Gastrocnemius medialis (tissue), 4 donors: ENCODE measurements around the gene PDE6H. TPM values are rescaled to one million over a fixed set of nuclear protein-coding genes. Genes with fewer than 3 reads are reported as not detected.
A peak's percentile ranks its signal among the peaks of the same experiment; 100 is the strongest.

ENCODE experiments used
- ATAC-seq, 2 donors: fragments of 150-250 bp; one replicate each; pipeline ENCODE4 v1.9.1; 2016
- DNase-seq, 2 donors: peaks; one replicate each; pipeline ENCODE4 v3.0.0-alpha.2; 2019
- H3K27ac ChIP-seq, 4 donors: fragments of 200-600 bp; sonication (generic); 1 replicate in 1 of 4; 2 replicates in 3 of 4; pipeline ENCODE4 v1.5.1; 2016 to 2018; ENCODE audit warnings: mild to moderate bottlenecking in 2 of 4, moderate library complexity in 1 of 4
- H3K27me3 ChIP-seq, 3 donors: fragments of 200-600 bp; sonication (generic) in 2 of 3; 1 replicate in 1 of 3; 2 replicates in 2 of 3; pipeline versions ENCODE4 v1.5.1 to v1.6.0; 2016 to 2019; ENCODE audit warnings: mild to moderate bottlenecking in 1 of 3, moderate library complexity in 1 of 3
- H3K36me3 ChIP-seq, 2 donors: fragments of 200-600 bp; sonication (generic) in 1 of 2; one replicate each; pipeline ENCODE4 v1.5.1; 2017 to 2018
- H3K4me1 ChIP-seq, 2 donors: fragments of 200-600 bp; sonication (generic) in 1 of 2; one replicate each; pipeline ENCODE4 v1.5.1; 2016 to 2017; ENCODE audit warnings: mild to moderate bottlenecking in 2 of 2
- H3K4me3 ChIP-seq, 4 donors: fragments of 200-600 bp; sonication (generic) in 3 of 4; 1 replicate in 1 of 4; 2 replicates in 3 of 4; pipeline ENCODE4 v1.5.1; 2016 to 2019; ENCODE audit warnings: mild to moderate bottlenecking in 2 of 4
- H3K9me3 ChIP-seq, 3 donors: fragments of 200-600 bp; sonication (generic) in 2 of 3; 1 replicate in 1 of 3; 2 replicates in 2 of 3; pipeline ENCODE4 v1.5.1; 2016 to 2019
- POLR2A ChIP-seq, 2 donors: fragments of 450-650 bp; IDR thresholded peaks; one replicate each; pipeline ENCODE4 v1.6.1; 2017; ENCODE audit warnings: antibody characterized with exemption in 2 of 2, mild to moderate bottlenecking in 2 of 2, moderate library complexity in 2 of 2
- in situ Hi-C, 4 donors: fragments of 200-750 bp; cut with MboI; loops; one replicate each; pipeline versions ENCODE4 v1.15.0 to v1.8.0; 2017; ENCODE audit warnings: low sequenced_read_pairs in 4 of 4
- intact Hi-C: fragments of 100-400 bp; cut with DNase I; formaldehyde crosslinking; loops from one replicate; pipeline ENCODE4 v1.15.1; 2023; ENCODE audit warnings: low total_unique reads
- total RNA-seq, 4 donors: library from RNA; depleted of rRNA; stranded (reverse); fragments of >200 nt; gene quantifications; one replicate each; pipeline versions ENCODE4 v1.1.0 to v1.2.3, GENCODE V29; 2016
- TF ChIP-seq, protein P1 (sequence below), 5 experiments: fragments of 450-650 bp in 3 of 5; fragments of 200-600 bp in 2 of 5; sonication (generic) in 2 of 5; IDR thresholded peaks in 4 of 5; conservative IDR thresholded peaks in 1 of 5; 1 replicate in 4 of 5; 2 replicates in 1 of 5; pipeline ENCODE4 v1.5.1; 2016 to 2019; ENCODE audit warnings: antibody characterized with exemption in 5 of 5, mild to moderate bottlenecking in 3 of 5, moderate library complexity in 3 of 5

PDE6H gene
- total RNA-seq, 4 donors from 2014 or later = not detected

DNA sequence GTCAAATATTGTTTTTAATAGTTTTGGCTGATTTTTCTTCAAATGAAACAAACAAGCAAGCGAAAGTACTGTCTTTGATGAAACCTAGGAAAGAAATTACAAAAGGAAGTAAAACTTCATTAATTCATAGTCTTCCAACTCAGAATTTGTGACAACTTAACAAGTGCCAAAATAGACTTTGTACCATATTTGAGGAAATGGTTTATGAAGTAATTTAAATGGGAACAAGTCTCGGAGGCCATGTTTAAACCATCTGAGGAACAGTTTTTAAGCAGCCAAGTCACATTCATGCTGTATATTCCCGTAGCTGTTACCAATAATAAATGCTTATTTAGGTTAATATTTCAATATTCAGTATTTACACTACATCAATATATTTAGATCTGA, 10.7 kb upstream of the PDE6H start:
- intact Hi-C loops = no loop called here

DNA sequence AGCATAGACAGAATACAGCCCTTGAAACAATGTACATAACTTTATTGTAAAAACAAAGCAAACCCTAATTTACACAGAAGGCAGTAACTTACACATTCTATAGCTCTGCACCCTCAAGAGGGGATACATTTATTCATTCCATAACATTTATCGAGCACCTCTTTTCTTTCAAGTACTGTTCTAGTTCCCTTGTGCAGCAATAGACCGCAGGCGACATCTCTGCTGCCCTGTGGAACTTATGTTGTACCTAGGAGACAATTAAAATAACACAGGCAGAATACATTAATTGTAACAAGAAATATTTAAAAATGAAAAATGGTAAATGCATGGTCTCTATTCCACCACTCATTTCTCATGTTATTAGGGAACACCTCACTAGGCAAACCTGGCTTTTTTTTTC, 10.0 kb upstream of the PDE6H start:
- Histone ChIP-seq H3K9me3 (no peaks in the 10 kb centered on the region), H3K27ac (peak overlapping the region; percentile 66 to 72 (median 69)), H3K4me3 (no peak overlapping the region), H3K4me1 (no peaks in the 10 kb centered on the region), H3K27me3 (no peaks in the 10 kb centered on the region), H3K36me3 (no peaks in the 10 kb centered on the region)
- in situ Hi-C loops (no loop called here), intact Hi-C loops (no loop called here)
- no peak for ATAC-seq
- DNase-seq = no peak
- TF ChIP-seq, protein P1, sequence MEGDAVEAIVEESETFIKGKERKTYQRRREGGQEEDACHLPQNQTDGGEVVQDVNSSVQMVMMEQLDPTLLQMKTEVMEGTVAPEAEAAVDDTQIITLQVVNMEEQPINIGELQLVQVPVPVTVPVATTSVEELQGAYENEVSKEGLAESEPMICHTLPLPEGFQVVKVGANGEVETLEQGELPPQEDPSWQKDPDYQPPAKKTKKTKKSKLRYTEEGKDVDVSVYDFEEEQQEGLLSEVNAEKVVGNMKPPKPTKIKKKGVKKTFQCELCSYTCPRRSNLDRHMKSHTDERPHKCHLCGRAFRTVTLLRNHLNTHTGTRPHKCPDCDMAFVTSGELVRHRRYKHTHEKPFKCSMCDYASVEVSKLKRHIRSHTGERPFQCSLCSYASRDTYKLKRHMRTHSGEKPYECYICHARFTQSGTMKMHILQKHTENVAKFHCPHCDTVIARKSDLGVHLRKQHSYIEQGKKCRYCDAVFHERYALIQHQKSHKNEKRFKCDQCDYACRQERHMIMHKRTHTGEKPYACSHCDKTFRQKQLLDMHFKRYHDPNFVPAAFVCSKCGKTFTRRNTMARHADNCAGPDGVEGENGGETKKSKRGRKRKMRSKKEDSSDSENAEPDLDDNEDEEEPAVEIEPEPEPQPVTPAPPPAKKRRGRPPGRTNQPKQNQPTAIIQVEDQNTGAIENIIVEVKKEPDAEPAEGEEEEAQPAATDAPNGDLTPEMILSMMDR (IDR thresholded peaks at IDR 0.05 in 4 of 5, conservative IDR thresholded peaks at IDR 0.05 in 1 of 5) = no peak
- TF ChIP-seq POLR2A (IDR thresholded peaks at IDR 0.05) = no peak

More for the DNA sequence above, 10.7 kb upstream of the PDE6H start:
- Histone ChIP-seq H3K27ac (peak overlapping the region; percentile 66 to 72 (median 69)), H3K27me3 (no peaks in the 10 kb centered on the region), H3K4me1 (no peaks in the 10 kb centered on the region), H3K4me3 (peak overlapping the region in 3 of 4 donors; percentile 36 to 51 (median 45)), H3K36me3 (no peaks in the 10 kb centered on the region), H3K9me3 (no peaks in the 10 kb centered on the region)
- in situ Hi-C loops = no loop called here
- ATAC-seq = no peak
- no peak for DNase-seq
- TF ChIP-seq, protein P1 (IDR thresholded peaks at IDR 0.05 in 4 of 5, conservative IDR thresholded peaks at IDR 0.05 in 1 of 5) = no peak
- TF ChIP-seq POLR2A (IDR thresholded peaks at IDR 0.05) = no peak

- no peak for ATAC-seq
- H3K4me3 ChIP-seq = no peak overlapping the region
These were observed 9.3 kb upstream of the PDE6H start for GRCh38 chr12:14963520-14963919.

DNA sequence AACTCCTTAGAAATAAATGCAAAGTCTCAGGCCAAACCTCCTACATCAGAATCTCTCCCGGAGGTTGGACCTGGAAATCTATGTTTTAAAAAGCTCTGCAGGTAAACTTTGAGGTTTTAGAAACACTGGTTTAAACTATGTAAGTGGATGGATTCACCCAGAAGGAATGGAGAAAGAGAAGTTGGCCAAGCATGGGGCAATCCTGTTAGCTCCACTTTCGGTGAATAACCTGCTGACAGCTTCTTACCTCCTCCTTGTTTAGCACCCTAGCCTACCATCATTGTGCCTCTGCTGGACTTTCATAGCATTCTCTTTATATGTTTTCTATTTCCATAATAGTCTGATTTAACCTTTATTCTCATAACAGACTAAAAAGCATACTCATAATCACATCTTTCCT, 8.4 kb upstream of the PDE6H start:
- no peaks in the 10 kb centered on the region for H3K9me3 ChIP-seq
- TF ChIP-seq, protein P1 (IDR thresholded peaks at IDR 0.05 in 4 of 5, conservative IDR thresholded peaks at IDR 0.05 in 1 of 5) = no peak
- TF ChIP-seq POLR2A (IDR thresholded peaks at IDR 0.05) = no peak
- no peak overlapping the region for H3K27ac ChIP-seq
- H3K4me3 ChIP-seq = no peak overlapping the region
- H3K36me3 ChIP-seq = no peaks in the 10 kb centered on the region
- intact Hi-C loops = no loop called here
- H3K4me1 ChIP-seq = no peaks in the 10 kb centered on the region
- H3K27me3 ChIP-seq = no peaks in the 10 kb centered on the region
- no peak for ATAC-seq
- in situ Hi-C loops = no loop called here
- no peak for DNase-seq

More at GRCh38 chr12:14963520-14963919, 9.3 kb upstream of the PDE6H start:
- Histone ChIP-seq H3K36me3 (no peaks in the 10 kb centered on the region), H3K27me3 (no peaks in the 10 kb centered on the region), H3K27ac (peak overlapping the region in 1 of 4 donors; percentile 72), H3K9me3 (no peaks in the 10 kb centered on the region), H3K4me1 (no peaks in the 10 kb centered on the region)
- TF ChIP-seq, protein P1 (IDR thresholded peaks at IDR 0.05 in 4 of 5, conservative IDR thresholded peaks at IDR 0.05 in 1 of 5) = no peak
- no peak for TF ChIP-seq POLR2A (IDR thresholded peaks at IDR 0.05)
- DNase-seq = no peak
- in situ Hi-C loops (no loop called here), intact Hi-C loops (no loop called here)

DNA sequence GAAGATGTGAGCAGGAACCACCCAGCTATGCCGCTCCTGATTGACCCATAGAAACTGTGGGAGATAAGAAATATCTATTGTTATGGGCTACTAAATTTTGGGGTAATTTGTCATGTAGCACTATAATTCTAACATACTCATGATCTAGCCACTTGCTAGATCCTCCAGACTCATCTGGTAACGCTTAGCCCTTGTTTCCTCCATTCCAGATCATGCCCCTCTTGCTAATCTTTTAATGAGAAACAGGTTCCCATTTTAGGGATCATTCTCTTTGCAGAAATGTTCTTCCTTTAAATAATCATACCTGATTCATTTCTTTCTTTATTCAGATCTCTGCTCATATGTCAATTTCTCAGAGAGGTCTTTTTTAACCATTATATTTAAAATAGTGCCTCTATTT, 7.6 kb upstream of the PDE6H start:
- H3K4me1 ChIP-seq = no peaks in the 10 kb centered on the region
- DNase-seq (no peak), ATAC-seq (no peak)
- no peak overlapping the region for H3K27ac ChIP-seq
- no peaks in the 10 kb centered on the region for H3K36me3 ChIP-seq
- TF ChIP-seq POLR2A (IDR thresholded peaks at IDR 0.05) = no peak
- TF ChIP-seq, protein P1 (IDR thresholded peaks at IDR 0.05 in 4 of 5, conservative IDR thresholded peaks at IDR 0.05 in 1 of 5) = no peak
- H3K4me3 ChIP-seq = no peak overlapping the region
- intact Hi-C loops = no loop called here
- H3K27me3 ChIP-seq = no peaks in the 10 kb centered on the region
- H3K9me3 ChIP-seq = no peaks in the 10 kb centered on the region
- in situ Hi-C loops = no loop called here
